ENCODE results near the gene PRKCB.

GRCh38 chr16:24135624-24136565 lies 300.1 kb downstream of the PRKCB start:
- no peak for TF ChIP-seq CTCF (IDR thresholded peaks at IDR 0.05)
- TF ChIP-seq POLR2A (IDR thresholded peaks at IDR 0.05), result no peak

Data from thyroid gland (tissue), 4 donors.